GM19467 (cell line): ENCODE data around the gene CKAP2.
"Not testable (repeated sequence)": the region's sequence is repeated elsewhere in the genome, so short reads cannot be mapped to it uniquely, and the experiment has no call there.

Source experiments
- ATAC-seq: cut with Tn5 transposase; IDR thresholded peaks from one replicate; pipeline ENCODE4 v1.9.1; 2021; ENCODE audit warnings: mild to moderate bottlenecking, moderate library complexity; ENCODE audit not compliant: unreplicated experiment

The CKAP2 gene

DNA sequence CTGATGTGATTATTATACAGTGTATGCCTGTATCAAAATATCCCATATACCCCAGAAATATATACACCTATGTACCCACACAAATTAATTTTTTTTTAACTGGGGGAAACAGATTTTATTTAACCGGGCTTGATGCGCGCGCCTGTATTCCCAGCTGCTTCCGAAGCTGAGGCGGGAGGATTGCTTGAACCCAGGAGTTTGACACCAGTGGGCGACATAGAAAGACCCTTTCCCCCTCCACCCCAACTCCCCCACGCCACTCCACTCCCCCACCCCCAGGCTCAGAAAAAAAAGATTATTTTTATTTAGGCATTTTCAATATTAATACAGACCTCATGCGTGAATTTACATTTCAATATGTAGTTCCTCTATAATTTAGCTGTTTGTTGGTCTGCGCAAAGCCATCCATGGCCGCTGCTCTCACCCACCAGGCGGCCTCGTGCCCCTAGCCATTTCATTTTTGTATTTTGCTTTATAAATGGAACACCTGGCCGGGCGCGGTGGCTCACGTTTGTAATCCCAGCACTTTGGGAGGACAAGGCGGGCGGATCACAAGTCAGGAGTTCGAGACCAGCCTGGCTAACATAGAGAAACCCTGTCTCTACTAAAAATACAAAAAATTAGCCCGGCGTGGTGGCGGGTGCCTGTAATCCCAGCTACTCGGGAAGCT lies 4.0 kb upstream of the CKAP2 start:
- no peak for ATAC-seq

DNA sequence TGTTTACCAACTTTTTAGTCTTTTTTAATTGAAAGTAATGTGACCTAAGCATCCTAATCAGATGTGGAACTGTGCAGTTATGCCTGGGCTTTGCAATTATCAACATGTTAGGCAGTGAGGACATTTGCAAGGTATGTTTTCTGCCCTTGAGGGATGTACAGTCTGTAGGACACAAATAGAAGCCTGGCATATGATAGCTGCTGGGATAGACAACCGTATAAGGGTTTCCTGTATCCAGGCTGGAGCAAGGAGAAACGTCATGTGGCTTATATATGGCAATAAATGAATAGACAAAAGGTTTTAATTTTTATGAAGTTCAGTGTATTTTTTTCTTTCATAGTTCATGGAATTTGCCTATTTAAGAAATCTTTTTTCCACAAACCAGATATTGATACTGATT lies 2.8 kb upstream of the CKAP2 start:
- ATAC-seq: no peak

DNA sequence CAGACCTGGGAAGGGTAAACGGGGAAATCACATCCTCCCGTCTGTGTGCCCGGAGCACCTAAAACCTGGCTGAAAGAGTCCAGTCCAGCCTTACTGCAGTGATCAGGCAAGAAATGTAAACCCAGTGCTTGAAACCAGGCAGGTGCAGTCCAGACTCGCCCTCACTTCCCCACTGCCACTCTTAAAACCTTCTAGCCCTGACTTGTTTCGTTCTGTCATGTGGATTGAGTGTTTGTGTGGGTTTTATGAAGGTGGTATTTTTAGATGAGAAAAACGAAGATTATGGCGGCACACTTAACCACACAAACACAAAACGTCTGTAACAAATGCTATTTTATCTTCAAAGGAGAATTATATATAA lies 839 bp upstream of the CKAP2 start:
- peak; percentile 24 for ATAC-seq

DNA sequence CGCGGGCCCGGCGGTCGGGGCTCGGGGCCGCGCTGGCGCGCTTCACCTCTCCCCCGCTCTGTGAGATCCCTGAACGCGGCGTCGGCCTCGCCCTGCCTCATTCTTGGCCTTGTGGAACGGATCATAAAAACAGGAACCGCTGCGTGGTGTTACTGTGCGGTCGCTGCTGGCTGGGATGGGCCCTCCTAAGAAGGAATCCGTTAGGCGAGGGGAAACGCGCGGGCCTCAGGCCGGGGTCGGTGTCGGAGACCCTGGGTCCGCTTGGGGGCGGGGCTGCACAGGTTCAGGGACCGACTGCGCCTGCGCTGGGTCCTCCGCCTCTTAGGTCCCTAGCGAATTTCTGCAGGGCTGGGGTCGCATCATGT lies 381 bp downstream of the CKAP2 start:
- peak; percentile 26 for ATAC-seq

DNA sequence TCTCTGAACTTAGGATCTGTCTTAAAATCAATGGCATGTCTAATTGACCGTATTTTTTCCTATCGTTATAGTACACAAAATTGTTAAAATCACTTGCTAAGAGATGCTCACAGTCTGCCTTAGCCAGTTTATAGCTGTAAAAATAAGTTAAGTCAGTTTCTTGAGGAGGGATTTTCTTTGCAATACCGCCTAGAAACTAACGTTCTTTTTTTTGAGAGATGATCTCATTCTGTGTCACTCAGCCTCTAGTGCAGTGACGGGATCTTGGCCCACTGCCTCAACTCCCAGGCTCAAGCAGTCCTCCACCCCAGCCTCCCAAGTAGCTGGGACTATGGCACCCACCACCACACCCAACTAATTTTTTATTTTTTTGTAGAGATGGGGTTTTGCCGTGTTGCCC lies 4.4 kb downstream of the CKAP2 start:
- no peak for ATAC-seq

DNA sequence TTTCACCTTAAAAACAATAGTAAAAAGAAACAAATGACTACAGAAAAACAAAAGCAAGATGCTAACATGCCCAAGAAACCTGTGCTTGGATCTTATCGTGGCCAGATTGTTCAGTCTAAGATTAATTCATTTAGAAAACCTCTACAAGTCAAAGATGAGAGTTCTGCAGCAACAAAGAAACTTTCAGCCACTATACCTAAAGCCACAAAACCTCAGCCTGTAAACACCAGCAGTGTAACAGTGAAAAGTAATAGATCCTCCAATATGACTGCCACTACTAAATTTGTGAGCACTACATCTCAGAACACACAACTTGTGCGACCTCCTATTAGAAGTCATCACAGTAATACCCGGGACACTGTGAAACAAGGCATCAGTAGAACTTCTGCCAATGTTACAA lies 6.0 kb downstream of the CKAP2 start:
- ATAC-seq: no peak

DNA sequence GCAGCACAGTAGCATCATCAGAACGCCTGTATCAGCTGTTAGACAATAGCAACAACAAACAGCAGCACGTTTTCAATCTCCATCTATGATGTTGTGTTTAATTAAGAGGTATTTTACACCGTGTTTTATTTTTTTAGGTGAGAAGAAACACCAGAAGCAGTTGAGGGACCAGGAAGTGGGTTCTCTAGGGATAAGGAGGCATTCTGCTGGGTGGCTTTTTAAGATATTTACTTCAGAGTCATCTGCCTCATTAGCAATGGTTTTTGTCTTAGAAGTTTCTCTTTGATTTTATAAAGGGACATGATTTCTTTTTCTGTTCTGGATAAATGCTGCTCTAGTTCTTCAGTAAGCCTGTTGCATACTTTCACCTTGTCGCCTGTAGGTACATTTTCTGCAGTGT lies 8.2 kb downstream of the CKAP2 start:
- ATAC-seq: no peak

DNA sequence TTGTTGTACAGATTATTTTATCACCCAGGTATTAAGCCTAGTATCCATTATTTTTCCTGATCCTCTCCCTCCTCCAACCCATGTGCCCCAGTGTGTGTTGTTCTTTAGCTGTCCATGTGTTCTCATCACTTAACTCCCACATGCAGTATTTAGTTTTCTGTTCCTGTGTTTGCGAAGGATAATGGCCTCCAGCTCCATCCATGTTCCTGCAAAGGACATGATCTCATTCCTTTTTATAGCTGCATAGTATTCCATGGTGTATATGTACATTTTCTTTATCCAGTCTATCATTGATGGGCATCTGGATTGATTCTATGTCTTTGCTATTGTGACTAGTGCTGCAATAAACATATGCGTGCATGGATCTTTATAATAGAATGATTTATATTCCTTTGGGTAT lies 13.2 kb downstream of the CKAP2 start:
- ATAC-seq: not testable (repeated sequence)

DNA sequence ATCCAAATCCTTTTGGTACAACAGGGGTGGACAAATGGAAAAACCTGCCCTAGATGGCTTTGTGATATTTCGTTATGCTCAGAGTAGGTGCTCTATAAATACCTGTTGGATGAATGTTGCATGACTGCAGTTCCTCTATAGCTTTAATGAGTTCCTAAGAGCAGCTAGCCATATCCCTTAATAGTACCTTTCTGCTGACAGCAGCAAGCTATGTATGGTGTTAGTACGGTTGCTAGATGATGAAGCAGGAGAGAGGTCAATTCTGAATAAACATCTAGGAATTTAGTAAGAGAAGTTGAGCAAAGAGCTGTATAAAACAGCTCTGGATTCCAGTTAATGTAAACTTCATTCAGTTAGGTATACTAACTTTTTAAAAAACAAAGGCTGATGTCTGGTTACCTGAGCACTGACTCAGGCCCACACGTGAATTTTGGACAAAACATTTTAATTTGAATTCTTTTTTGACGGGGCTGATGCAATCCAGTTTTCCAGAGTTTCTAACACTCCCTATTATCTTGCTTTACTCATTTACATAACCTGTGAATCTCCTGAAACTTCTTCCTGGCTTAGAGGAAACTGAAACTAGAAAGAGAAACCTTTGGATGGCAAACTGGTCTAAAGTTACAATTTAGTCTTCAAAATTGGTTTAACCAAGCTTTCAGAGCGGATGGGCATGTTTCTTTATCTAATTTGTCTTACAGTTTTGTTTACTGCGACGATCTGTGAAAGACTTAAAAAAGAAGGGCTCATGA lies 25.6 kb downstream of the CKAP2 start:
- not testable (repeated sequence) for ATAC-seq

DNA sequence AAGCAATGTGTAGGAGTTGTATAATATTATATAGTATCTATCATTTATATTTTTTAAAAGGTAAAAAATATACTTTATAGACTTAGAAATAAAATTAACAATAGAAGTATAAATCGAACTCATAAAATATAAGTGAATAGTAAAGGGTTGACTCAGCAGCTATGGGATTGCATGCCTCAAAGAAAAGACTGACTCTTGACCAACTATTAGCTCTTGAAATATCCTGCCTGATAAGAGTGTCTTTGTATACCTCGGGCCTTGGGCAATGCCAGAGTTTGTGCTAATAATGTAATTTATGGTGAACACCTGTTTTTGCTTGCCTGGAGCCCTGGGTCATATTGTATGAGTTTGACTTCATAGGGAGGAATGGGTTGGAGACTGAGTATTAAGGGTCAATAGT lies 31.8 kb downstream of the CKAP2 start:
- ATAC-seq: not testable (repeated sequence)

DNA sequence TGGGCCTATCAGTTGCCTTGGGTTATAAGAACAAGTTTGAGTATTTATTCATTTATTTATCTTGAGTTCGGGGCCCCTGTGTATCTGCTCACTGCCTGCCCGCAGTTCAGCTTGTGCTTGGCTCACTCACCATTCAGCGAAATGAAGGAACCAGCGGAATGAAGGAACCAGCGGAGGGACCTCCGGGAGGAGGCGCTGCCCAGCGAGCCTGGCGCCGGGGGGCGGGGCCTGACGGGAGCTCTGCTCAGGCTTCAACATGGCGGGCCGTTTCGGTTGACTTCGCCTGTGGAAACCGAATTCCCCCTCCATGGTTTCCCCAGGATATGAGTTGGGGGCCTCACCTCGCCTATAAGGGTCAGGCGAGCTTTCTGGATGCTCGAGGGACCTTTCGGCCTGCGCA lies 33.5 kb downstream of the CKAP2 start:
- ATAC-seq: not testable (repeated sequence)

DNA sequence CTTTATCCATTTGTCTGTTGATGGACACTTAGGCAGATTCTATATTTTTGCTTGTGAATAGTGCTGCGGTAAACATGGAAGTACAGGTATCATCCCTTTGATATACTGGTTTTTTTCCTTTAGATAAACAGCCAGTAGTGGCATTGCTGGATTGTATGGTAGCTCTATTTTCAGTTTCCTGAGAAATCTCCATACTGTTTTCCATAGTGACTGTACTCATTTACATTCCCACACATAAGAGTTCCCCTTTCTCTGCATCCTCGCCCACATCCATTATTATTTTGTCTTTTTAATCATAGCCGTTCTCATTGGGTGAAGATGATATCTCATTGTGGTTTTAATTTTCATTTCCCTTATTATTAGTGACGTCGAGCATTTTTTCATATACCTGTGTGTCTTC lies 35.7 kb downstream of the CKAP2 start:
- ATAC-seq: not testable (repeated sequence)

DNA sequence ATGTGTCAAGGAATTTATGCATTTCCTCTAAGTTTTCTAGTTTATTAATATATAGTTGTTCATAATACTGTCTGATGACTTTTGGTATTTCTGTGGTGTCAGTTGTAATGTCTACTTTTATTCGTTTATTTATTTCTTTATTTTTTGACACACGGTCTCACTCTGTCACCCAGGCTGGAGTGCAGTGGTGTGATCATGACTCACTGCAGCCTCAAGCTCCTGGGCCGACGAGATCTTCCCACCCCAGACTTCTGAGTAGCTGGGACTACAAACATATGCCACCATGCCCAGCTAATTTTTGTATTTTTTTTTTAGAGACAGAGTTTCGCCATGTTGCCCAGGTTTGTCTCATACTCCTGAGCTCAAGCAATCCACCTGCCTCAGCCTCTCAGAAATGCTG lies 39.0 kb downstream of the CKAP2 start:
- not testable (repeated sequence) for ATAC-seq

DNA sequence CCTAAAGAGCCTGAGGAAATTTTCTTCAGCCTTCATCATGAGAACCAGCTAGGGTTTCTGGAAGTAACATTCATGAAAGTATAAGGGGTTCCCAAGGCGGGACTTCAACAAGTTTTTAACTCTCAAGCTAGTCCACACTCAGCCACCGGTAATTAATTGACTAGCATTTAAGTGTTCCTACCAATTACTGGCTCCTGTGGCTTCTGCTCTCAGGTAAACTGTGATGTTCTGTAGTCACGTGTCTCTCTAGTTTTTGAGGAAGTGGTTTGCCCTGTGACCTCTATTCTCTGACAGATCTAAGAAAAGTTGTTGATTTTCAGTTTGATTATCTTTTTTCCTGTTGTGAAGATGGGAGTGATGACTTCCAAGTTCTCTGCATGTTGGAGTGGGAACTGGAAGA lies 42.7 kb downstream of the CKAP2 start:
- peak; percentile 65 for ATAC-seq

DNA sequence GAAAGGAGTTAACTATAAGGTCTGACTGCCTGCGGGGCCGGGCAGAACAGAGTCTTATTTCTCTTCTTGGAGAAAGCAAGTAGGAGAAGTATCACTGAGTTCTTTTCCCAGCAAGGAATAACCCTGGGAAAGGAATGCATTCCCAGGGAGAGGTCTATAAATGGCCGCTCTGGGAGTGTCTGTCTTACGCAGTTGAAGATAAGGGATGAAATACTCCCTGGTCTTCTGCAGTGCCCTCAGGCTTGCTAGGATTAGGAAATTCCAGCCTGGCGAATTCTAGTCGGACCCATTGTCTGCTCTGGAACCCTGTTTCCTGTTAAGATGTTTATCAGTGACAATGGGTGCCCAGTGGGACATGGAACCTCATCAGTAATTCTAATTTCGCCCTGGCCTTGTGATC lies 47.0 kb downstream of the CKAP2 start:
- ATAC-seq: not testable (repeated sequence)

DNA sequence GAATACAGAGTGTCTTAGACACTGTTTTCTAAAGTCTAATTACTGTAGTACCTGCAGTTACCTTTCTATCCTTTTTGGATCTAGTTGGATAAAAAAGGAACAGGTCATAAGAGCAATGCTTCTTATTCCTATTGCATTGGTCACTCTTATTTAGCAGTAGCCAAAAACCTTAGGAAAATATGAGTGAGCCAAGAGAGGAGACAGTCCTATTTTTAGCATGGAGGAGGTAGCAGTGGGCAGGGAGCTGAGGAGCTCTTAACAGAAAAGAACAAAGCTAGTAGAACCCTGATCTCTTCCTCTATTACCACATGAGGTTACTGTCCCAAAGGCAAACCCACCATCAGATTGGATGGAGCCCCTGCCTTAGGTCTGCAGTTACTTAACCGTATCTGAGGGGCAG lies 50.6 kb downstream of the CKAP2 start:
- not testable (repeated sequence) for ATAC-seq

DNA sequence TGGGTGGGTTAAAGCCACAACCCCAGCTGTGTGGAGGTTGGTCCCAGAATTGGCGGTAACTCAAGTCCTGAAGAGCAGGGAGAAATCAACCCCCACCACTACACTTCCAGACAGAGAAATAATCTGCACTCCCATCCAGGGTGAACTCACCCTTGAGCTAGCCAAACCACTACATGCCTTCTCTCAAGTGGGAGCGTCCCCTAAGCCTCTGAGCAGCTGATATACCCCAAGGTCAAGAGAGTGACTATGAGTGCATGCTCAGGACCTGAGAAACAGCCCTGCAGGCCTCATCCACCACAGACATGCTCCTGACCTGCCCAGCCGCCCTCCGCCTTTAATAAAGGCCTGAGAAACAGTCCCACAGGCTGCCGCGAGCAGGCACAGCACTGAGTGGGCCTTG lies 54.3 kb downstream of the CKAP2 start:
- not testable (repeated sequence) for ATAC-seq

DNA sequence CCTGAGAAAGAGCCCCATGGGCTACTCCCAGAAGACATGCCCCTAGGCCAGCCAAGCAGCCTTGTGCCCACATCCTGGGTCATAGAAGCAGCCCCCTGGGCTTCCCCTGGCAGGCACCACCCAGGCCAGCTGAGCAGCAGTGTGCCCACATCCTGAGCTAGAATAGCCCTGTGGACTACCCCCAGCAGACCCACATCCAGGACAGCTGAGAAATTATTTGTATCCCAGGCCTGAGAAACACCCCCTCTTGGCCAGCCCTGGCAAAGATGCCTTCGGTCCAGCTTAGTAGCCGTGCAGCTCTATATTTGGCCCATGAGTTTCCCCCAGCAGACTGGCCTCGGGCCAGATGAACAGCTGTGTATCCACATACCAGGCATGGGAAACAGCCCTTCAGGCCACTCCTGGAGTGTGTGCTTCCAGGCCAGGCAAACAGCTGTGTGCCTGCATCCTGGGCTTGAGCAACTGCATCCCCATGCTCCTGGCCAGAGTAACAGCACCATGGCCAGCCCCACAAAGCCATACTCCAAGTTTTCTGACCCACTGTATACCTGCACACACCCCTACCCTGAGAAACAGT lies 55.0 kb downstream of the CKAP2 start:
- not testable (repeated sequence) for ATAC-seq

DNA sequence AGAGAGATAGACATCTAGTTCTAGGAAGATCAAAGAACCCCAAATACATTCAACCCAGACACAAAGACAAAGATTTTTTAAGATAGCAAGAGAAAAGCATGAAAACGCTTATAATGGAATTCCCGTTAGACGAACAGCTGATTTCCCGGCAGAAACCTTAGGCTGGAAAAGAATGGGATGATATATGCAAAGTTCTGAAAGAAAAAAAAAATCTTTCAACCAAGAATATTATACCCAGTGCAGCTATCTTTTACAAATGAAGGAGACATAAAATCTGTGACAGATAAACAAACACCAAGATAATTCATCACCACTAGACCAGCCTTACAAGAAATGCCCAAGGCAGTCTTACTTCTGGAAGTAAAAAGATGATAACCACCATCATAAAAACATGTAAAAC lies 56.3 kb downstream of the CKAP2 start:
- ATAC-seq: not testable (repeated sequence)

DNA sequence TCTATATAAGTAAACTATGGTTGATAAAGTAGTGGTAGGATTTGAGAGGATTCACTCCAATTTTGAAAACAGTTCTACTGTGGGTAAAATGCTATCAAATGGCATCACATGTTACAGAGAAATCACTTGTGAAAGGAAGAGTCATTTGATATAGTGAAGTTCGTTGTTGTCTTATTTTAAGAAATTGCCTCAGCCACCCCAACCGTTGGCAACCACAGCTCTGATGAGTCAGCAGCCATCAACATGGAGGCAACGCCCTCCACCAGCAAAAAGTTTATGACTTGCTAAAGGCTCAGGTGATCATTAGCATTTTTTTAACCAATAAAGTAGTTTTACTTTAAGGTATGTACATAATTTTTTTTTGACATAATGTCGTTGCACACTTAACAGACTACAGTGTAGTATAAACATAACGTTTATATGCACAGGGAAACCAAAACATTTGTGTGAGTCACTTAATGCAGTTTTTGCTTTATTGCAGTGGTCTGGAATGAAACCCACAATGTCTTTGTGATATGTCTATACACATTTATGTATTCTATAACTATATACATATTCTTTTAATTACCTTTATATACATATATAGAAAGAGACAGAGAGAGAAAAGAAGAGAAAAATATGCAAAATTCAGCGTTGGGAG lies 58.8 kb downstream of the CKAP2 start:
- ATAC-seq: not testable (repeated sequence)

DNA sequence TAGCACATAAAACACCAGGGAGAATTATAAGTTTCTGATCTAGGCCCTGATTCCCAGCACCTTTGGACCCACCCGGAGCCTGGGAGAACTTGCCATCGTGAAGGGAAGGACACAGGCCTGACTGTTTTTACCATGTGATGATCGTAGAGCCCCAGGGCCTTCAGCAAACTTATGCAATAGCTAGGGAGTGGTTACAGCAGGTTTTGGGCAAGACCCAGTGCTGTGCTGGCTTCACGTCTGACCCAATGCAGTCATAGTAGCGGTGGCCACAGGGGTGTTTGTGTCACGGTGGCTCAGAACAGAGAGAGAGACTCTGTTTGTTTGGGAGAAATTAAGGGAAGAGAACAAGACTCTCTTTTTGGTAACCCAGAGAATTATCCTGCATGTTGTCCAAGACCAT lies 68.0 kb downstream of the CKAP2 start:
- not testable (repeated sequence) for ATAC-seq
